T47D (cell line): ENCODE data around the gene BCO1.

Experiments used
- DNase-seq, 2 experiments: peaks; one replicate each; pipeline versions ENCODE4 v3.0.0 to v3.0.0-alpha.2; 2011 to 2012; ENCODE audit warnings: low read depth in 1 of 2, low spot score in 1 of 2
- JUND ChIP-seq: IDR thresholded peaks from 2 replicates; pipeline ENCODE4 v1.6.1; 2012; ENCODE audit warnings: low read depth
- in situ Hi-C: cut with HindIII; loops from 2 replicates; pipeline ENCODE4 v1.10.0; 2016; ENCODE audit warnings: low sequenced_read_pairs, low pct_unique_long_range_greater_than_20kb

BCO1 gene

GRCh38 chr16:81242977-81243618, 4.6 kb downstream of the BCO1 start:
- DNase-seq: no peak
- in situ Hi-C loops: no loop called here
- no peak for TF ChIP-seq JUND

- DNase-seq: no peak
- in situ Hi-C loops: no loop called here
- TF ChIP-seq JUND: no peak
Measured at GRCh38 chr16:81243942-81244341, 5.5 kb downstream of the BCO1 start.

- DNase-seq: no peak
- in situ Hi-C loops: no loop called here
- no peak for TF ChIP-seq JUND
Measured at GRCh38 chr16:81251871-81252270, 13.4 kb downstream of the BCO1 start.

GRCh38 chr16:81253141-81253540, 14.7 kb downstream of the BCO1 start:
- in situ Hi-C loops: no loop called here
- no peak for DNase-seq
- no peak for TF ChIP-seq JUND

GRCh38 chr16:81254922-81255526, 16.5 kb downstream of the BCO1 start:
- DNase-seq: no peak
- TF ChIP-seq JUND: no peak
- in situ Hi-C loops: no loop called here

GRCh38 chr16:81259916-81260315, 21.4 kb downstream of the BCO1 start:
- DNase-seq: no peak
- TF ChIP-seq JUND: no peak
- in situ Hi-C loops: no loop called here

GRCh38 chr16:81261049-81261648, 22.7 kb downstream of the BCO1 start:
- peak in 1 of 2 experiments; percentile 55 for DNase-seq
- in situ Hi-C loops: no loop called here
- TF ChIP-seq JUND: no peak

GRCh38 chr16:81263470-81264220, 25.2 kb downstream of the BCO1 start:
- TF ChIP-seq JUND: no peak
- DNase-seq: peak; percentile 72 to 74
- in situ Hi-C loops: no loop called here

- in situ Hi-C loops: no loop called here
- no peak for DNase-seq
- no peak for TF ChIP-seq JUND
Measured at GRCh38 chr16:81264386-81264785, 25.9 kb downstream of the BCO1 start.

GRCh38 chr16:81265052-81265451, 26.6 kb downstream of the BCO1 start:
- in situ Hi-C loops: no loop called here
- DNase-seq: no peak

GRCh38 chr16:81265658-81266451, 27.4 kb downstream of the BCO1 start:
- no peak for DNase-seq
- in situ Hi-C loops: no loop called here
- no peak for TF ChIP-seq JUND

More at GRCh38 chr16:81265052-81265451, 26.6 kb downstream of the BCO1 start:
- no peak for TF ChIP-seq JUND

GRCh38 chr16:81266680-81267095, 28.2 kb downstream of the BCO1 start:
- no peak for DNase-seq
- in situ Hi-C loops: no loop called here
- TF ChIP-seq JUND: no peak
